Measurements from ENCODE around the gene SMIM31. TPM values are rescaled to one million over a fixed set of nuclear protein-coding genes. Genes with fewer than 3 reads are reported as not detected.

The SMIM31 gene
- total and polyA plus RNA-seq, 4 donors = 5.5 TPM; not detected in 3

DNA sequence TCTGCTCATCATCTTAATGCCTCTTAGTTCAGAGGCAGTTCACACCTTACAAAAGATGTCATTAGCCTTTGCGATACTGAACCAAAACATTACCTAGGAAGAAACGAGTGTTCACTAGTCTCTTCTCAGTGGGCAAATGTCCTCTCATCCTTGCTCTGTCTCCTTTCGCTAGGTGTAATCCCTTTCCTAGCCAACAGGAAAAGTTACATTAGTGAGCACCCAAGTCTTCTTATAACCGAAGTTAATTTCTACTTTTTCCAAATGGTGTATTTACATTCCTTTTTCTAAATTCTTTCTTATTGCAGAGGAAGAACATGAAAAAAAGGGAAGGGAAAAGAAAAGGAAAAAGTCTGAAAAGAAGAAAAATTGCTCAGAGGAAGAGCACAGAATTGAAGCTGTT, 46.9 kb downstream of the SMIM31 start:
- intact Hi-C loops (cut with DNase I) = no loop called here
- no peak for ATAC-seq (ENCODE audit: low FRiP score)
- Histone ChIP-seq H3K4me3 (ENCODE audit: low read length in 2 of 2) (no peak overlapping the region), H3K36me3 (ENCODE audit: control insufficient read depth in 1 of 2, insufficient read depth in 2 of 2, low read length in 1 of 2) (no peaks in the 10 kb centered on the region), H3K27me3 (ENCODE audit: control insufficient read depth in 1 of 2, insufficient read depth in 2 of 2, low read length in 1 of 2) (no peaks in the 10 kb centered on the region), H3K9me3 (ENCODE audit: control insufficient read depth, low read length) (no peaks in the 10 kb centered on the region), H3K4me1 (ENCODE audit: control insufficient read depth in 1 of 2, insufficient read depth in 2 of 2, low read length in 2 of 2) (no peaks in the 10 kb centered on the region), H3K27ac (ENCODE audit: low read depth in 1 of 2, low read length in 2 of 2) (no peak overlapping the region)
- DNase-seq = no peak
- WGBS, 2 donors = 86 to 90% methylated on average over 4 of the region's 4 CpGs

DNA sequence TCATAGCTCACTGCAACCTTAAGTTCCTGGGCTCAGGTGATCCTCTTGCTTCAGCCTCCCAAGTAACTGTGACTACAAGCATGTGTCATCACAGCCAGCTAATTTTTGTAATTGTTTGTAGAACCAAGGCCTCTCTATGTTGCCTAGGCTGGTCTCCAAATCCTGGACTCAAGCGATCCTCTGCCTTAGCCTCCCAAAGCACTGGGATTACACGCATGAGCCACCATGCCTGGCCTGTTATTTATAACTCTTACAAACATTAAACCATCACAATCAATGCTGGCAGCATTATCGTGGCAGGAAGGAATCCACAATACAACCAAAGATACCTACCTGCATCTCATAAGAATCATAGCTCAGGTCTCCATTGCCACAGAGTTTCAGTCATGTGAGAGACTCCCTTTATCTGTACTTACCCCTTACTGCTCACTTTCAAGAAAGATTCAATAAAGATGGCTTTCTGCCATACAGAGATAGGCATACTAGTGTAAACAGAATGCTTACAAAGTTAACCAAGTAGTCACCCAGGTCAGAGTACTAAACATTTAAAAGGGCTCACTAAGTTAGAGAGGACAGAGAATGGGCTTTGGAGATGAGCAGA, 48.5 kb downstream of the SMIM31 start:
- H3K9me3 ChIP-seq (ENCODE audit: control insufficient read depth, low read length) = no peaks in the 10 kb centered on the region
- H3K4me3 ChIP-seq (ENCODE audit: low read length in 2 of 2) = no peak overlapping the region
- intact Hi-C loops (cut with DNase I) = no loop called here
- 76 to 80% methylated on average over 3 of the region's 3 CpGs for WGBS, 2 donors
- H3K36me3 ChIP-seq (ENCODE audit: control insufficient read depth in 1 of 2, insufficient read depth in 2 of 2, low read length in 1 of 2) = no peaks in the 10 kb centered on the region
- no peak for DNase-seq
- H3K27ac ChIP-seq (ENCODE audit: low read depth in 1 of 2, low read length in 2 of 2) = no peak overlapping the region
- H3K27me3 ChIP-seq (ENCODE audit: control insufficient read depth in 1 of 2, insufficient read depth in 2 of 2, low read length in 1 of 2) = no peaks in the 10 kb centered on the region
- no peaks in the 10 kb centered on the region for H3K4me1 ChIP-seq (ENCODE audit: control insufficient read depth in 1 of 2, insufficient read depth in 2 of 2, low read length in 2 of 2)
- no peak for ATAC-seq (ENCODE audit: low FRiP score)

DNA sequence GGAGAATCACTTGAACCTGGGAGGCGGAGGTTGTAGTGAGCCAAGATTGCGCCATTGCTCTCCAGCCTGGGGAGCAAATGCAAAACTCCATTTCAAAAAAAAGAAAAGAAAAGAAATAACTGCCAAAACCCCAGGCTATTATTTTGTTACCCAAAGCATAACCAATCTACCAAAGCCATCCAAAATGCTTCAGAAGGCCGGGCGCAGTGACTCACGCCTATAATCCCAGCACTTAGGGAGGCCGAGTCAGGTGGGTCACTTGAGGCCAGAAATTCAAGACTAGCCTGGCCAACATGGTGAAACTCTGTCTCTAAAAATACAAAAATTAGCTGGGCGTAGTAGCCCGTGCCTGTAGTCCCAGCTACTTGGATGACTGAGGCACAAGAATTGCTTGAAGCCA, 49.8 kb downstream of the SMIM31 start:
- Histone ChIP-seq H3K27me3 (ENCODE audit: control insufficient read depth in 1 of 2, insufficient read depth in 2 of 2, low read length in 1 of 2) (no peaks in the 10 kb centered on the region), H3K4me1 (ENCODE audit: control insufficient read depth in 1 of 2, insufficient read depth in 2 of 2, low read length in 2 of 2) (no peaks in the 10 kb centered on the region), H3K36me3 (ENCODE audit: control insufficient read depth in 1 of 2, insufficient read depth in 2 of 2, low read length in 1 of 2) (no peaks in the 10 kb centered on the region), H3K27ac (ENCODE audit: low read depth in 1 of 2, low read length in 2 of 2) (no peak overlapping the region), H3K9me3 (ENCODE audit: control insufficient read depth, low read length) (no peaks in the 10 kb centered on the region), H3K4me3 (ENCODE audit: low read length in 2 of 2) (no peak overlapping the region)
- intact Hi-C loops (cut with DNase I) = no loop called here
- no peak for ATAC-seq (ENCODE audit: low FRiP score)
- whole genome bisulfite sequencing, 2 donors = 91 to 93% methylated on average over 8 of the region's 8 CpGs
- no peak for DNase-seq

DNA sequence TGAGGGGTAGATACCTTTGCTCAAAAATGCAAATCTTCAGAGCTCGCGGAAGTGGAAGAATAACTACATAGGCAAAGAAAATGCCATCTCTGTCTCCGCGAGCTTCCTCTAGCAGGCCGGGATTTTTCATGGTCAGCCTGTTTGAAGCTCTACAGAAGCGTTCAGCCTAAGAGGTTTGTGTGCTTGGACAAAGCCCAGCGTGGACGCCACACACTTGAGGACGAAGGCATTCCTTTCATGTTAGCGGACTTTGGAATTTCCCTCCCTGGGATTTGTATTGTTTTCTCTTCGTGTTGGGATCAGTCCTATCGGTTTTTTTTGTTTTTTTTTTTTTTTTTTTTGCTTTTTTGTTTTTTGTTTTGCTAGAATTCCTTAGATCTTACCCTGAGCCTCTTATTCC, 53.7 kb downstream of the SMIM31 start:
- DNase-seq = no peak
- WGBS, 2 donors = 24 to 40% methylated on average over 12 of the region's 12 CpGs
- H3K27me3 ChIP-seq (ENCODE audit: control insufficient read depth in 1 of 2, insufficient read depth in 2 of 2, low read length in 1 of 2) = no peaks in the 10 kb centered on the region
- H3K4me1 ChIP-seq (ENCODE audit: control insufficient read depth in 1 of 2, insufficient read depth in 2 of 2, low read length in 2 of 2) = no peaks in the 10 kb centered on the region
- H3K9me3 ChIP-seq (ENCODE audit: control insufficient read depth, low read length) = no peaks in the 10 kb centered on the region
- H3K36me3 ChIP-seq (ENCODE audit: control insufficient read depth in 1 of 2, insufficient read depth in 2 of 2, low read length in 1 of 2) = no peaks in the 10 kb centered on the region
- intact Hi-C loops (cut with DNase I) = no loop called here
- no peak overlapping the region for H3K27ac ChIP-seq (ENCODE audit: low read depth in 1 of 2, low read length in 2 of 2)
- no peak for ATAC-seq (ENCODE audit: low FRiP score)
- no peak overlapping the region for H3K4me3 ChIP-seq (ENCODE audit: low read length in 2 of 2)

DNA sequence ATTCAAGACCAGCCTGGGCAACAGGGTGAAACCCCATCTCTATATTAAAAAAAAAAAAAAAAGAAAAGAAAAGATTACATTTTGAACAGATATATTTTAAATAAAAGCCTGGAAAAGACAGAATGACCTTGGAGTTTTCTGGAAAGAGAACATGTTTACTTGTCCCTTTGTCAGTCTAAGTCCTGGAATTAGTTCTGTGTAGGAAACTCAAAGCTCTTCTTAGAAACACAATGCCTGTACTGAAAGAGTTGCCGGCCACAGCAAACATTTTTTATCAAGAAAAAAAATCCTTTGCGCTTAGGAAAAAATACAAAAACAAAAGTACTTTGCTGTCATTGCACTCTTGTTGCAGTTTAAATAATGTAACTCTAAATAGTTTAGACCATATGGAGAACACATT, 59.6 kb downstream of the SMIM31 start:
- Histone ChIP-seq H3K27ac (ENCODE audit: low read depth in 1 of 2, low read length in 2 of 2) (no peak overlapping the region), H3K36me3 (ENCODE audit: control insufficient read depth in 1 of 2, insufficient read depth in 2 of 2, low read length in 1 of 2) (no peaks in the 10 kb centered on the region), H3K9me3 (ENCODE audit: control insufficient read depth, low read length) (no peaks in the 10 kb centered on the region), H3K4me3 (ENCODE audit: low read length in 2 of 2) (no peak overlapping the region), H3K27me3 (ENCODE audit: control insufficient read depth in 1 of 2, insufficient read depth in 2 of 2, low read length in 1 of 2) (no peaks in the 10 kb centered on the region), H3K4me1 (ENCODE audit: control insufficient read depth in 1 of 2, insufficient read depth in 2 of 2, low read length in 2 of 2) (no peaks in the 10 kb centered on the region)
- no peak for DNase-seq
- intact Hi-C loops (cut with DNase I) = no loop called here
- 34 to 37% methylated on average over 2 of the region's 2 CpGs for WGBS, 2 donors
- ATAC-seq (ENCODE audit: low FRiP score) = no peak

DNA sequence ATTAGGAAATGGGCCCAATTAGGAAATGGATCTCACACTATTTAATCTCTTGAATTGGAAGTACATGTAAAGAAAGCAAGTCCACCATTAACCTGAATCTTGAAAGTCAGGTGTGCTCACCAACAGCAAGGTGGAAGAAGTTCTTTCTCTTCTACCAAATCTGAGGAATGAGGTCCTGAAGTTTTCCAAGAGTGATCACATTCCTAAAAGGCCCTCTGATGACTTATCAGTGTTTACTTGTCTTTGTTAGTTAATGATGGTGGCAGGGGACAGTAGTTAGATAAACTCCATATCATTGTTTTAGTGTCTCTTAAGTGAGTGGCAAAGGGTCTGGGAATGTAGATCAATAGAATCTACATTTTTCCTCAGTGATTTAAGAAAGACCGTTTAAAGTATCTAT, 61.8 kb downstream of the SMIM31 start:
- ATAC-seq (ENCODE audit: low FRiP score) (no peak), DNase-seq (no peak)
- Histone ChIP-seq H3K4me3 (ENCODE audit: low read length in 2 of 2) (no peak overlapping the region), H3K27me3 (ENCODE audit: control insufficient read depth in 1 of 2, insufficient read depth in 2 of 2, low read length in 1 of 2) (no peaks in the 10 kb centered on the region), H3K9me3 (ENCODE audit: control insufficient read depth, low read length) (no peaks in the 10 kb centered on the region), H3K4me1 (ENCODE audit: control insufficient read depth in 1 of 2, insufficient read depth in 2 of 2, low read length in 2 of 2) (no peaks in the 10 kb centered on the region), H3K27ac (ENCODE audit: low read depth in 1 of 2, low read length in 2 of 2) (no peak overlapping the region), H3K36me3 (ENCODE audit: control insufficient read depth in 1 of 2, insufficient read depth in 2 of 2, low read length in 1 of 2) (no peaks in the 10 kb centered on the region)
- intact Hi-C loops (cut with DNase I) = no loop called here
- 17 to 44% methylated on average over 1 of the region's 1 CpG for WGBS, 2 donors

DNA sequence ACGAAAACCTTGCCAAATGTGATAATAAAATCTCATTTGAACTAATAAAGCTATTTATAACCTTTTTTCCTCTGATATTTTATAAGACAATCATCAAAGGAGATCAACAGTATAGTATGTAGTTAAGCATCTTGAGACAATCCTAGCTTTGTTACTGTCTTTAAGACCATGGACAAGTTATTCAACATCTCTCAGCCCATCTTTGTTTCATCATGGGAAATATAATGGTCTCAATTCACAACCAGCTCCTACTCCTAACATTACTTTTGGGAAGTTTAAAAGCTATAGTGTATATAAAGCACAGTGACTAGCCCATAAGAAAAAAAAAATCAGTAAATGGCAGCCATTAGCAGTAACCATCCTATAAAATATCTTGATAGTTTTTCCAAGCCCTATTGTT, 65.4 kb downstream of the SMIM31 start:
- H3K9me3 ChIP-seq (ENCODE audit: control insufficient read depth, low read length) = no peaks in the 10 kb centered on the region
- ATAC-seq (ENCODE audit: low FRiP score) (no peak), DNase-seq (no peak)
- no peaks in the 10 kb centered on the region for H3K4me1 ChIP-seq (ENCODE audit: control insufficient read depth in 1 of 2, insufficient read depth in 2 of 2, low read length in 2 of 2)
- intact Hi-C loops (cut with DNase I) = no loop called here
- H3K27me3 ChIP-seq (ENCODE audit: control insufficient read depth in 1 of 2, insufficient read depth in 2 of 2, low read length in 1 of 2) = no peaks in the 10 kb centered on the region
- H3K4me3 ChIP-seq (ENCODE audit: low read length in 2 of 2) = no peak overlapping the region
- no peak overlapping the region for H3K27ac ChIP-seq (ENCODE audit: low read depth in 1 of 2, low read length in 2 of 2)
- no peaks in the 10 kb centered on the region for H3K36me3 ChIP-seq (ENCODE audit: control insufficient read depth in 1 of 2, insufficient read depth in 2 of 2, low read length in 1 of 2)
- WGBS, 2 donors = 77 to 79% methylated on average over 1 of the region's 1 CpG

DNA sequence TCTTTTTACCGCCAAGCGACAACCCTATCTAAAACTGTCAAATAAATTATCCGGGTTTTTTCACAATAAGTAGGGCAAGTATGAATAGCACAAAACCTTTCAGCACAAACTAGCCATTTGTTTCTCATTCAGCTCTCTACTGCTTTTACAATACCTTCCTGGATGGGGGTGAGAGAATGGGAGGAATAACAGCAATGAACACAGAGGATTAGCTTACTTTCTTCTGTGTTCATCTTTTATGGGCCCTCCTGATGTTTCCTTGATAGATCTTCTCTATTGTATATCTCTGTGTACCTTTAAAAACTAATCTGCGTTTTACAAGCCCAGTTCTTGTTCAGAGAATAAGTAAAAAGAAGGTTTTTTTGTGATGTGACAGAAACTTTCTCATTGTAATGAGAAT, 67.8 kb downstream of the SMIM31 start:
- intact Hi-C loops (cut with DNase I) = no loop called here

DNA sequence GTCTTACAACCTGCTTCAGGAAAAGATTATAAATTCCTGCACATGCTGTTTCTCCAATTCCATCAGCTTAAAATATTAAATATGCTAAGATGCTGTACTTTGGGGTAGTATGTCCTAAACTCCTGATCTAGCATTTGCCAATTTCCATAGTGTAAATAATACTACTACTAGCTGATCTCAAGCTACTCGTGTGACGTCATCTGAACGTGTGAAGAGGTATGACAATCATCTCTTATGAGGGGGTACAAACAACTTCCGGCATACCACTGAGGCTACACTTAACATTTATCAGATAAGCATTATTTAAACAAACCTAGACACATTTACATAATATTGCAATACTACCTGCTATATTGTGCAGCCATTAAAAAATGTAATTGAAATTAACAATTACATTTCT, 70.7 kb downstream of the SMIM31 start:
- Histone ChIP-seq H3K27ac (ENCODE audit: low read depth in 1 of 2, low read length in 2 of 2) (no peak overlapping the region), H3K4me3 (ENCODE audit: low read length in 2 of 2) (no peak overlapping the region), H3K27me3 (ENCODE audit: control insufficient read depth in 1 of 2, insufficient read depth in 2 of 2, low read length in 1 of 2) (no peaks in the 10 kb centered on the region), H3K4me1 (ENCODE audit: control insufficient read depth in 1 of 2, insufficient read depth in 2 of 2, low read length in 2 of 2) (no peaks in the 10 kb centered on the region), H3K9me3 (ENCODE audit: control insufficient read depth, low read length) (no peaks in the 10 kb centered on the region), H3K36me3 (ENCODE audit: control insufficient read depth in 1 of 2, insufficient read depth in 2 of 2, low read length in 1 of 2) (no peaks in the 10 kb centered on the region)
- WGBS, 2 donors = 69 to 75% methylated on average over 4 of the region's 4 CpGs
- ATAC-seq (ENCODE audit: low FRiP score) (no peak), DNase-seq (no peak)
- intact Hi-C loops (cut with DNase I) = no loop called here

More for the DNA sequence above, 67.8 kb downstream of the SMIM31 start:
- no peak overlapping the region for H3K4me3 ChIP-seq (ENCODE audit: low read length in 2 of 2)
- no peaks in the 10 kb centered on the region for H3K4me1 ChIP-seq (ENCODE audit: control insufficient read depth in 1 of 2, insufficient read depth in 2 of 2, low read length in 2 of 2)
- H3K27me3 ChIP-seq (ENCODE audit: control insufficient read depth in 1 of 2, insufficient read depth in 2 of 2, low read length in 1 of 2) = no peaks in the 10 kb centered on the region
- DNase-seq (no peak), ATAC-seq (ENCODE audit: low FRiP score) (no peak)
- WGBS, 2 donors = 13 to 15% methylated on average over 4 of the region's 4 CpGs
- no peak overlapping the region for H3K27ac ChIP-seq (ENCODE audit: low read depth in 1 of 2, low read length in 2 of 2)
- H3K9me3 ChIP-seq (ENCODE audit: control insufficient read depth, low read length) = no peaks in the 10 kb centered on the region
- H3K36me3 ChIP-seq (ENCODE audit: control insufficient read depth in 1 of 2, insufficient read depth in 2 of 2, low read length in 1 of 2) = no peaks in the 10 kb centered on the region
